GM12801 (cell line): Measurements from ENCODE around the gene NDUFB11.

ENCODE experiments used
- TF ChIP-seq, protein P1 (sequence below): IDR thresholded peaks from one replicate; pipeline ENCODE4 v1.5.1; 2011; ENCODE audit warnings: control low read depth; ENCODE audit not compliant: insufficient read length; ENCODE audit errors: extremely low read depth

Gene NDUFB11

GRCh38 chrX:47098338-47099094, 46.0 kb downstream of the NDUFB11 start:
- TF ChIP-seq, protein P1, sequence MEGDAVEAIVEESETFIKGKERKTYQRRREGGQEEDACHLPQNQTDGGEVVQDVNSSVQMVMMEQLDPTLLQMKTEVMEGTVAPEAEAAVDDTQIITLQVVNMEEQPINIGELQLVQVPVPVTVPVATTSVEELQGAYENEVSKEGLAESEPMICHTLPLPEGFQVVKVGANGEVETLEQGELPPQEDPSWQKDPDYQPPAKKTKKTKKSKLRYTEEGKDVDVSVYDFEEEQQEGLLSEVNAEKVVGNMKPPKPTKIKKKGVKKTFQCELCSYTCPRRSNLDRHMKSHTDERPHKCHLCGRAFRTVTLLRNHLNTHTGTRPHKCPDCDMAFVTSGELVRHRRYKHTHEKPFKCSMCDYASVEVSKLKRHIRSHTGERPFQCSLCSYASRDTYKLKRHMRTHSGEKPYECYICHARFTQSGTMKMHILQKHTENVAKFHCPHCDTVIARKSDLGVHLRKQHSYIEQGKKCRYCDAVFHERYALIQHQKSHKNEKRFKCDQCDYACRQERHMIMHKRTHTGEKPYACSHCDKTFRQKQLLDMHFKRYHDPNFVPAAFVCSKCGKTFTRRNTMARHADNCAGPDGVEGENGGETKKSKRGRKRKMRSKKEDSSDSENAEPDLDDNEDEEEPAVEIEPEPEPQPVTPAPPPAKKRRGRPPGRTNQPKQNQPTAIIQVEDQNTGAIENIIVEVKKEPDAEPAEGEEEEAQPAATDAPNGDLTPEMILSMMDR, result no peak

DNA sequence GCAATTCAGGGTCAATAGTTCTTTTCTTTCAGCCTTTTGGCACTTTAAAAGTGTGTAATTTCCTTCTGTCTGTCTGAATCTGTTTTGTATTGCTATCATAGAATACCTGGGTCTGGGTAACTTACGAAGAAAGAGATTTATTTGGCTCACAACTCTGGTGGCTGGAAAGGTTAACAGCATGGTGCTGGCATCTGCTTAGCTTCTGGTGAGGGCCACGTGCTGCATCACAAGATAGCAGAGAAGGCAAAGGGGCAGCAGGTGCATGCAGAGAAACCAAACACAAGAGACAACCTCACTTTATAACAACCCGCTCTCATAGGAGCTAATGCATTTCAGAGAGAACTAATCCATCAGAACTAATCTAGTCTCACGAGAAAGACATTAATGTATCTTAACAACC, 47.5 kb downstream of the NDUFB11 start:
- TF ChIP-seq, protein P1, result no peak

GRCh38 chrX:47093860-47094259, 50.6 kb downstream of the NDUFB11 start:
- TF ChIP-seq, protein P1, result no peak

- TF ChIP-seq, protein P1, result no peak
These were observed 51.3 kb downstream of the NDUFB11 start for GRCh38 chrX:47093248-47093647.
